NB4 (cell line): Measurements from ENCODE around the gene GTPBP10.
"Not testable (repeated sequence)": the region's sequence is repeated elsewhere in the genome, so short reads cannot be mapped to it uniquely, and the experiment has no call there.

ENCODE experiments used
- DNase-seq: peaks from one replicate; pipeline ENCODE4 v3.0.0; 2010; ENCODE audit warnings: low read depth
- H3K4me3 ChIP-seq: one replicate; pipeline ENCODE4 v1.5.1; 2011; ENCODE audit warnings: mild to moderate bottlenecking, low read depth, low read length, moderate library complexity
- MYC ChIP-seq: IDR thresholded peaks from 2 replicates; pipeline ENCODE4 v1.6.1; 2011; ENCODE audit warnings: low read depth, low read length
- POLR2A ChIP-seq: IDR thresholded peaks from 2 replicates; pipeline ENCODE4 v1.6.1; 2011; ENCODE audit warnings: mild to moderate bottlenecking; ENCODE audit not compliant: insufficient read length; ENCODE audit errors: extremely low read depth
- TF ChIP-seq, protein P1 (sequence below): IDR thresholded peaks from one replicate; pipeline ENCODE4 v1.5.1; 2012; ENCODE audit warnings: low read depth, low read length
- TF ChIP-seq, protein P2 (sequence below): IDR thresholded peaks from 2 replicates; pipeline ENCODE4 v1.6.1; 2011; ENCODE audit warnings: low read depth, low read length

The GTPBP10 gene

DNA sequence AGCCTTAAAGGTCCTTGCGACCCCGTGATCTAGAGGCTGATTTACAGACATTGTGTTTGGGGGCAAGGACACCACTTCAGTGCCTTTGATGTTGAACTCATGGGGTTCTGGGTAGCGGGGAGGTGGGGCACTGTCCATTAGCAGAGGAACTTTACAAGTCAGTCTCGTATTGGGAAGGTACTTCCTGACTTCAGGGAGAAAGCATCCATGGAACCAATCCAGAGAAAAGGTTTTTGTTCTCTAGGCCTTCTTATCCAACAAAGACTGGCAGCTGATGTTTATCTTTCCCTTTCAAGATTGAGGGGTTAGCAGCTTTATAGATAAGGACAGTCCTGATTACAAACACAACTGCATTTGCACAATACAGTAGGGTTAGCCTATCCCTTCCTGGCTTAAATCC, 2.8 kb downstream of the GTPBP10 start:
- TF ChIP-seq, protein P1, sequence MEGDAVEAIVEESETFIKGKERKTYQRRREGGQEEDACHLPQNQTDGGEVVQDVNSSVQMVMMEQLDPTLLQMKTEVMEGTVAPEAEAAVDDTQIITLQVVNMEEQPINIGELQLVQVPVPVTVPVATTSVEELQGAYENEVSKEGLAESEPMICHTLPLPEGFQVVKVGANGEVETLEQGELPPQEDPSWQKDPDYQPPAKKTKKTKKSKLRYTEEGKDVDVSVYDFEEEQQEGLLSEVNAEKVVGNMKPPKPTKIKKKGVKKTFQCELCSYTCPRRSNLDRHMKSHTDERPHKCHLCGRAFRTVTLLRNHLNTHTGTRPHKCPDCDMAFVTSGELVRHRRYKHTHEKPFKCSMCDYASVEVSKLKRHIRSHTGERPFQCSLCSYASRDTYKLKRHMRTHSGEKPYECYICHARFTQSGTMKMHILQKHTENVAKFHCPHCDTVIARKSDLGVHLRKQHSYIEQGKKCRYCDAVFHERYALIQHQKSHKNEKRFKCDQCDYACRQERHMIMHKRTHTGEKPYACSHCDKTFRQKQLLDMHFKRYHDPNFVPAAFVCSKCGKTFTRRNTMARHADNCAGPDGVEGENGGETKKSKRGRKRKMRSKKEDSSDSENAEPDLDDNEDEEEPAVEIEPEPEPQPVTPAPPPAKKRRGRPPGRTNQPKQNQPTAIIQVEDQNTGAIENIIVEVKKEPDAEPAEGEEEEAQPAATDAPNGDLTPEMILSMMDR = no peak
- TF ChIP-seq, protein P2, sequence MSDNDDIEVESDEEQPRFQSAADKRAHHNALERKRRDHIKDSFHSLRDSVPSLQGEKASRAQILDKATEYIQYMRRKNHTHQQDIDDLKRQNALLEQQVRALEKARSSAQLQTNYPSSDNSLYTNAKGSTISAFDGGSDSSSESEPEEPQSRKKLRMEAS = no peak
- no peak for TF ChIP-seq POLR2A
- TF ChIP-seq MYC = no peak
- DNase-seq = no peak
- H3K4me3 ChIP-seq = no peak overlapping the region

DNA sequence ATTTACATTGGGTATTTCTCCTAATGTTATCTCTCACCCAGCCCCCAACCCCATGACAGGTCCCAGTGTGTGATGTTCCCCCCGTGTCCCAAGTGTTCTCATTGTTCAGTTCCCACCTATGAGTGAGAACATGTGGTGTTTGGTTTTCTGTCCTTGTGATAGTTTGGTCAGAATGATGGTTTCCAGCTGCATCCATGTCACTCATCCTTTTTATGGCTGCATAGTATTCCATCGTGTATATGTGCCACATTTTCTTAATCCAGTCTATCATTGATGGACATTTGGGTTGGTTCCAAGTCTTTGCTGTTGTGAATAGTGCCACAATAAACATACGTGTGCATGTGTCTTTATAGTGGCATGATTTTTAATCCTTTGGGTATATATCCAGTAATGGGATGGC, 3.5 kb downstream of the GTPBP10 start:
- not testable (repeated sequence) for H3K4me3 ChIP-seq, DNase-seq

DNA sequence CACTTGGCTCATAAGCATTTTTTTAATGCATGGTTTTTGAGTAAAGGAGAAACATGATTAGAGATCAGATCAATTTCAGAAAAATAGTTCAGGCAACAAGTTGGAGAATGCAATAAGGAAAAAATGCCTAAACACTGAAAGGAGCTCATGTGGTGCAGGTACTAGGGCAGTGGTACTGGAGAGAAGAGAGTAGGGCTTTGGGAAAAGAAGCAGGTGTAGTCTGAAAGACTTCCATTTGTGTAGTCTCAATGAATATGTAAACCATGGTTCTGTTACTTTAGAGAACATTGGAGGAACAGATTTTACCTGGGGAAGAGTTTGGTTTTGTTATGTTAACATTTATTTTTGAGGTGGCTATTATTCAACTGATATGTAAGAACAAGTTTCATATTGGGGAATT, 5.5 kb downstream of the GTPBP10 start:
- DNase-seq = no peak
- TF ChIP-seq, protein P2 = no peak
- no peak for TF ChIP-seq MYC
- H3K4me3 ChIP-seq = no peak overlapping the region

DNA sequence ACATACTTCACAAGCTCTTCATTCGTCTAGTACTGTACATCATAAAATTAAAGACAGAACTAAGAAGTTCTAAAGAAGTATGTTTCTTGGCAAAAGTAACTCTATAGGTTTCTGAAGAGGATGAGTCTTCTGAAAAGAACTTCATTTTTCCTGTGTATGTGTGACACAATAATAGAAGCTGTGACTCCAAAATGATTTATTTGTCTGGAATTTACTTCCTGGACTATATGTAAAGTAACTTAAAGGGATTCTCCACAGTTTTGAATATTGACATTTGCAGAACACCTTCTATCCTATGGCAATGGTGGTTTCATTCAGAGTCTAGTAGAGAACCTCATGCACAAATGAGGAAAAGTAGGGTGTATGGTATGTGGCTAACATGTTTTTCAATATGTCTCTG, 36.9 kb downstream of the GTPBP10 start:
- no peak overlapping the region for H3K4me3 ChIP-seq
- TF ChIP-seq MYC (no peak), POLR2A (no peak)
- TF ChIP-seq, protein P2 = no peak
- TF ChIP-seq, protein P1 = no peak
- DNase-seq = no peak

DNA sequence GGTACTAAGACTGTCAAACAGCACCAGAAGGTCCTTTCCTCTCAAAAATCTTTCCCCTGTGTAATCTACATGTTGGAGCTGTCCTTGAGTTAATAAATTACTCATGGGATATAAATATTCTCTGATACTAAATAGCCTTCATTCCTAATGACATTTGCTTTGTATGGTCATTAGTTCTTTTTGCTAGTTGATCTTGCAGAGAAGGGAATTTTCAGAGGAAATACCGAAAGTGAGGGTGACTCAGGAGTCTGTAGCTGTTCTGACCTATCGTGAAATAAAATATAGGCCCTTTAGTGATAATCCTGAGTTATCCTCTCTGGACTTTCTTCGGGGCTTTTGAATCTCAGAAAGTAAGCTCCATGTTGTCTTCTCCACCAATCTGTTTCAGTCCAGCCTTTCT, 37.3 kb downstream of the GTPBP10 start:
- no peak for DNase-seq
- TF ChIP-seq MYC = no peak
- TF ChIP-seq POLR2A = no peak
- TF ChIP-seq, protein P1 = no peak
- TF ChIP-seq, protein P2 = no peak

DNA sequence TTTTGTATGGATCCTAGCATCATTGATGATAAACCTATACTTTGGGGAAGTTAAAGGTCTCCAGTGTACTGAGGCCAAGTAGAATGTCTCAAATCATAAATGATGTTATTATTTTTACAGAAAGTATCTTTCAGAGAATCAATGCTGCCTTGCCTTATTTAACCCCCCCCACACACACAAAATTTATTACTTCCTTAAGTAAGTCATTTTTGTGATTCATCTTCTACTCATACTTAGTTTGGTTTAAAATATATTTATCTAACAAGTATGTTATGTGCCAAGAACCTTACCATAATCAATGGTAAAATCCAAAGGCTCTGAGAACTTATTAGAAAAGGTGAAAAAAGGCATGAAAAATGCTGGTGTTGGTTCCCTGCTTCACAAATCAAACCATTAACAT, 37.9 kb downstream of the GTPBP10 start:
- TF ChIP-seq, protein P2 = no peak
- no peak for TF ChIP-seq MYC
- TF ChIP-seq POLR2A = no peak
- TF ChIP-seq, protein P1 = no peak
- no peak for DNase-seq
- H3K4me3 ChIP-seq = no peak overlapping the region

More for the DNA sequence above, 37.3 kb downstream of the GTPBP10 start:
- no peak overlapping the region for H3K4me3 ChIP-seq
